K562 (cell line): ENCODE measurements around the gene SUMO3. TPM values are rescaled to one million over a fixed set of nuclear protein-coding genes. Genes with fewer than 3 reads are reported as not detected.

Source experiments
- ASH1L ChIP-seq: fragments of 450-650 bp; IDR thresholded peaks from 2 replicates; pipeline ENCODE4 v1.6.1; 2018; ENCODE audit warnings: borderline replicate concordance, mild to moderate bottlenecking, low read depth; ENCODE audit not compliant: partially characterized antibody
- GATAD2A ChIP-seq: fragments of 450-650 bp; IDR thresholded peaks from 2 replicates; pipeline ENCODE4 v1.6.1; 2017
- GTF2F1 ChIP-seq: IDR thresholded peaks from 2 replicates; pipeline ENCODE4 v1.6.1; 2011; ENCODE audit warnings: low read depth, low read length, improper control_type of control experiment
- MAZ ChIP-seq, 2 experiments: fragments of 450-650 bp in 1 of 2; sonication (generic) in 1 of 2; formaldehyde crosslinking; IDR thresholded peaks in 1 of 2; conservative IDR thresholded peaks in 1 of 2; 2 replicates each; pipeline versions ENCODE4 v1.4.0 to v1.5.0; 2020; ENCODE audit warnings: mild to moderate bottlenecking in 1 of 2, missing genetic modification reagents in 1 of 2
- MBD2 ChIP-seq: sonication (generic); IDR thresholded peaks from 2 replicates; pipeline ENCODE4 v1.6.1; 2016; ENCODE audit warnings: low read depth, borderline replicate concordance
- NFIX ChIP-seq: fragments of 250-450 bp; sonication (Bioruptor Pico); IDR thresholded peaks from 2 replicates; pipeline ENCODE4 v1.4.0; 2020; ENCODE audit warnings: low read depth, mild to moderate bottlenecking, moderate library complexity
- PHF20 ChIP-seq: fragments of 450-650 bp; IDR thresholded peaks from 2 replicates; pipeline ENCODE4 v1.6.1; 2018; ENCODE audit not compliant: partially characterized antibody
- SMARCA5 ChIP-seq: fragments of 450-650 bp; IDR thresholded peaks from 2 replicates; pipeline ENCODE4 v1.6.1; 2016
- TAF15 ChIP-seq: fragments of 200-400 bp; formaldehyde crosslinking; IDR thresholded peaks from 2 replicates; pipeline ENCODE4 v1.6.1; 2017; ENCODE audit warnings: mild to moderate bottlenecking, low read depth, low read length, moderate library complexity
- THRAP3 ChIP-seq: fragments of 450-650 bp; IDR thresholded peaks from 2 replicates; pipeline ENCODE4 v1.6.1; 2016; ENCODE audit warnings: mild to moderate bottlenecking, inconsistent platforms, borderline replicate concordance
- U2AF1 ChIP-seq: fragments of 200-400 bp; formaldehyde crosslinking; optimal IDR thresholded peaks from 2 replicates; pipeline ENCODE3; 2017; ENCODE audit warnings: mild to moderate bottlenecking, low read depth, low read length, moderate library complexity
- ZNF140 ChIP-seq: fragments of 250-450 bp; sonication (Bioruptor Pico); IDR thresholded peaks from 2 replicates; pipeline ENCODE4 v1.8.0; 2021; ENCODE audit warnings: moderate library complexity, mild to moderate bottlenecking, inconsistent platforms
- ZNF436 ChIP-seq: fragments of 250-450, 450-650 bp; sonication (Bioruptor Pico); formaldehyde crosslinking; IDR thresholded peaks from 2 replicates; pipeline ENCODE4 v1.7.0; 2020; ENCODE audit warnings: mild to moderate bottlenecking
- polyA plus RNA-seq, 8 experiments: library from polyadenylated mRNA; depleted of rRNA in 4 of 8; stranded (reverse) in 5 of 8; unstranded in 3 of 8; fragments of >200 nt; fragmentation: Nextera tagmentation in 2 of 8; fragmentation: Illumina TruSeq in 1 of 8; extraction: Ambion mirVana in 2 of 8; extraction: Trizol in 1 of 8; gene quantifications; 2 replicates each; pipeline versions ENCODE4 v1.2.1 to v1.2.3, GENCODE V29; 2011 to 2014; ENCODE audit warnings: inconsistent platforms in 1 of 8, missing spikeins in 1 of 8
- total RNA-seq, 7 experiments: library from RNA; depleted of rRNA in 6 of 7; stranded (reverse); fragments of >200 nt in 6 of 7; fragmentation: Illumina TruSeq in 2 of 7; extraction: Trizol in 2 of 7; gene quantifications; 2 replicates each; pipeline versions ENCODE4 v1.2.1 to v1.2.3, GENCODE V29; 2011 to 2021; ENCODE audit warnings: low replicate concordance in 1 of 7
- TF ChIP-seq, protein P1 (sequence below): sonication (generic); formaldehyde crosslinking; IDR thresholded peaks from 2 replicates; pipeline ENCODE4 v1.8.0; 2023; ENCODE audit warnings: mild to moderate bottlenecking, missing genetic modification reagents
- TF ChIP-seq, protein P2 (sequence below): IDR thresholded peaks from 2 replicates; pipeline ENCODE4 v1.6.1; 2011; ENCODE audit warnings: borderline replicate concordance, low read depth, mild to moderate bottlenecking, moderate library complexity, low read length; ENCODE audit not compliant: insufficient read depth, poor library complexity, severe bottlenecking
- TF ChIP-seq, protein P3 (sequence below): IDR thresholded peaks from 3 replicates; pipeline ENCODE4 v1.6.1; 2011; ENCODE audit warnings: borderline replicate concordance, mild to moderate bottlenecking, moderate library complexity; ENCODE audit not compliant: insufficient read length; ENCODE audit errors: extremely low read depth
- TF ChIP-seq, protein P4 (sequence below): fragments of 450-650 bp; formaldehyde crosslinking; IDR thresholded peaks from 2 replicates; pipeline ENCODE4 v1.4.0; 2020; ENCODE audit warnings: mild to moderate bottlenecking, moderate library complexity

Gene SUMO3
- total and polyA plus RNA-seq, 9 of the 15 experiments (the other 6 are each of a cell fraction or from before 2014, with no cell fraction given): 13.9 to 143 (median 113) TPM

DNA sequence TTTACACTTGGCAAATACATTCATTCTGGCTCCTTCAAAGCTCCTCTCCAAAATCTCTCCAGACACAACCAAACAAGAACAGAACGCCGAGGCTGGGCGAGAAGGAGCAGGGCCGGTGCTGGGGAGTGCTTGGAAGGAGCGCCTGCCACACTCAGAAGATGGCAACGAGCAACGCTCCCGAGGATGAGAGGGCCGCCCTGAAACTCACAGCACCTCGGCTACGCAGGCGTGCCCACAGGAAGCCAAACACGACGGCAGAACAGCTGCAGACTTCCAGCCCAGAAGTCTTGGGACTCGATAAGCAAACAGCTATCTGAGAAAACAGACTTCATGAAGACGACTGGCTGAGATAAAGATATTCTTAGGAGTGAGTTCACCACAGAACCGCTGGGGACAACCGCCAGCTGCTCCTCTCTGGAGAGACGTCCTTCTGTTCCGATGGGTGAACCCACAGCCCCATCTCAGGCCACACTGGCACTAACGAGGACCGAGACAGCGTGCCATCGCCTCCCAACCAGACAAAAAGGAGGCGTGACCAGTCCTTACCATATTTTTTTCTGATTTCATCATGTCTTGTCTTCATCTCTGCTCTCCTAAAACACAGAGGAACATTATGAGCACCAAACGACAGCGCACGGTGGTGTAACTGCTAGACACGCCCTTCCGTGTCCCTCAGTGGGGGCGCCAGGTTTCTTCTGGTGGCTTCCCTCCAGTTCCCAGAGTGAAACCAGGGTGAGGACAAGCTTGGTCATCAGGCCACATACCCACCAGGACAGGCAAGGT lies 37.0 kb upstream of the SUMO3 start (continued):
- TF ChIP-seq U2AF1 (no peak), NFIX (CRISPR knock-in tag) (no peak), ASH1L (no peak), MAZ (CRISPR knock-in tag; conservative IDR thresholded peaks at IDR 0.05 in 1 of 2, IDR thresholded peaks at IDR 0.05 in 1 of 2) (peak; percentile 64 to 78), TAF15 (no peak), GATAD2A (peak; percentile 93), SMARCA5 (no peak; the same call in 1 of the 2 replicates), THRAP3 (no peak), GTF2F1 (no peak), PHF20 (no peak), MBD2 (peak; percentile 76), ZNF436 (CRISPR knock-in tag) (no peak), ZNF140 (CRISPR knock-in tag) (no peak; the same call in 1 of the 2 replicates)
- TF ChIP-seq, protein P1, sequence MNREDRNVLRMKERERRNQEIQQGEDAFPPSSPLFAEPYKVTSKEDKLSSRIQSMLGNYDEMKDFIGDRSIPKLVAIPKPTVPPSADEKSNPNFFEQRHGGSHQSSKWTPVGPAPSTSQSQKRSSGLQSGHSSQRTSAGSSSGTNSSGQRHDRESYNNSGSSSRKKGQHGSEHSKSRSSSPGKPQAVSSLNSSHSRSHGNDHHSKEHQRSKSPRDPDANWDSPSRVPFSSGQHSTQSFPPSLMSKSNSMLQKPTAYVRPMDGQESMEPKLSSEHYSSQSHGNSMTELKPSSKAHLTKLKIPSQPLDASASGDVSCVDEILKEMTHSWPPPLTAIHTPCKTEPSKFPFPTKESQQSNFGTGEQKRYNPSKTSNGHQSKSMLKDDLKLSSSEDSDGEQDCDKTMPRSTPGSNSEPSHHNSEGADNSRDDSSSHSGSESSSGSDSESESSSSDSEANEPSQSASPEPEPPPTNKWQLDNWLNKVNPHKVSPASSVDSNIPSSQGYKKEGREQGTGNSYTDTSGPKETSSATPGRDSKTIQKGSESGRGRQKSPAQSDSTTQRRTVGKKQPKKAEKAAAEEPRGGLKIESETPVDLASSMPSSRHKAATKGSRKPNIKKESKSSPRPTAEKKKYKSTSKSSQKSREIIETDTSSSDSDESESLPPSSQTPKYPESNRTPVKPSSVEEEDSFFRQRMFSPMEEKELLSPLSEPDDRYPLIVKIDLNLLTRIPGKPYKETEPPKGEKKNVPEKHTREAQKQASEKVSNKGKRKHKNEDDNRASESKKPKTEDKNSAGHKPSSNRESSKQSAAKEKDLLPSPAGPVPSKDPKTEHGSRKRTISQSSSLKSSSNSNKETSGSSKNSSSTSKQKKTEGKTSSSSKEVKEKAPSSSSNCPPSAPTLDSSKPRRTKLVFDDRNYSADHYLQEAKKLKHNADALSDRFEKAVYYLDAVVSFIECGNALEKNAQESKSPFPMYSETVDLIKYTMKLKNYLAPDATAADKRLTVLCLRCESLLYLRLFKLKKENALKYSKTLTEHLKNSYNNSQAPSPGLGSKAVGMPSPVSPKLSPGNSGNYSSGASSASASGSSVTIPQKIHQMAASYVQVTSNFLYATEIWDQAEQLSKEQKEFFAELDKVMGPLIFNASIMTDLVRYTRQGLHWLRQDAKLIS: peak; percentile 74; the same call in 1 of the 2 replicates
- TF ChIP-seq, protein P2, sequence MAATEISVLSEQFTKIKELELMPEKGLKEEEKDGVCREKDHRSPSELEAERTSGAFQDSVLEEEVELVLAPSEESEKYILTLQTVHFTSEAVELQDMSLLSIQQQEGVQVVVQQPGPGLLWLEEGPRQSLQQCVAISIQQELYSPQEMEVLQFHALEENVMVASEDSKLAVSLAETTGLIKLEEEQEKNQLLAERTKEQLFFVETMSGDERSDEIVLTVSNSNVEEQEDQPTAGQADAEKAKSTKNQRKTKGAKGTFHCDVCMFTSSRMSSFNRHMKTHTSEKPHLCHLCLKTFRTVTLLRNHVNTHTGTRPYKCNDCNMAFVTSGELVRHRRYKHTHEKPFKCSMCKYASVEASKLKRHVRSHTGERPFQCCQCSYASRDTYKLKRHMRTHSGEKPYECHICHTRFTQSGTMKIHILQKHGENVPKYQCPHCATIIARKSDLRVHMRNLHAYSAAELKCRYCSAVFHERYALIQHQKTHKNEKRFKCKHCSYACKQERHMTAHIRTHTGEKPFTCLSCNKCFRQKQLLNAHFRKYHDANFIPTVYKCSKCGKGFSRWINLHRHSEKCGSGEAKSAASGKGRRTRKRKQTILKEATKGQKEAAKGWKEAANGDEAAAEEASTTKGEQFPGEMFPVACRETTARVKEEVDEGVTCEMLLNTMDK: peak; percentile 87
- TF ChIP-seq, protein P3, sequence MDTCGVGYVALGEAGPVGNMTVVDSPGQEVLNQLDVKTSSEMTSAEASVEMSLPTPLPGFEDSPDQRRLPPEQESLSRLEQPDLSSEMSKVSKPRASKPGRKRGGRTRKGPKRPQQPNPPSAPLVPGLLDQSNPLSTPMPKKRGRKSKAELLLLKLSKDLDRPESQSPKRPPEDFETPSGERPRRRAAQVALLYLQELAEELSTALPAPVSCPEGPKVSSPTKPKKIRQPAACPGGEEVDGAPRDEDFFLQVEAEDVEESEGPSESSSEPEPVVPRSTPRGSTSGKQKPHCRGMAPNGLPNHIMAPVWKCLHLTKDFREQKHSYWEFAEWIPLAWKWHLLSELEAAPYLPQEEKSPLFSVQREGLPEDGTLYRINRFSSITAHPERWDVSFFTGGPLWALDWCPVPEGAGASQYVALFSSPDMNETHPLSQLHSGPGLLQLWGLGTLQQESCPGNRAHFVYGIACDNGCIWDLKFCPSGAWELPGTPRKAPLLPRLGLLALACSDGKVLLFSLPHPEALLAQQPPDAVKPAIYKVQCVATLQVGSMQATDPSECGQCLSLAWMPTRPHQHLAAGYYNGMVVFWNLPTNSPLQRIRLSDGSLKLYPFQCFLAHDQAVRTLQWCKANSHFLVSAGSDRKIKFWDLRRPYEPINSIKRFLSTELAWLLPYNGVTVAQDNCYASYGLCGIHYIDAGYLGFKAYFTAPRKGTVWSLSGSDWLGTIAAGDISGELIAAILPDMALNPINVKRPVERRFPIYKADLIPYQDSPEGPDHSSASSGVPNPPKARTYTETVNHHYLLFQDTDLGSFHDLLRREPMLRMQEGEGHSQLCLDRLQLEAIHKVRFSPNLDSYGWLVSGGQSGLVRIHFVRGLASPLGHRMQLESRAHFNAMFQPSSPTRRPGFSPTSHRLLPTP: no peak
- TF ChIP-seq, protein P4, sequence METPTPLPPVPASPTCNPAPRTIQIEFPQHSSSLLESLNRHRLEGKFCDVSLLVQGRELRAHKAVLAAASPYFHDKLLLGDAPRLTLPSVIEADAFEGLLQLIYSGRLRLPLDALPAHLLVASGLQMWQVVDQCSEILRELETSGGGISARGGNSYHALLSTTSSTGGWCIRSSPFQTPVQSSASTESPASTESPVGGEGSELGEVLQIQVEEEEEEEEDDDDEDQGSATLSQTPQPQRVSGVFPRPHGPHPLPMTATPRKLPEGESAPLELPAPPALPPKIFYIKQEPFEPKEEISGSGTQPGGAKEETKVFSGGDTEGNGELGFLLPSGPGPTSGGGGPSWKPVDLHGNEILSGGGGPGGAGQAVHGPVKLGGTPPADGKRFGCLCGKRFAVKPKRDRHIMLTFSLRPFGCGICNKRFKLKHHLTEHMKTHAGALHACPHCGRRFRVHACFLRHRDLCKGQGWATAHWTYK (CRISPR knock-in tag): no peak
